ENCODE measurements around the gene AMBRA1.

Gene AMBRA1, protein sequence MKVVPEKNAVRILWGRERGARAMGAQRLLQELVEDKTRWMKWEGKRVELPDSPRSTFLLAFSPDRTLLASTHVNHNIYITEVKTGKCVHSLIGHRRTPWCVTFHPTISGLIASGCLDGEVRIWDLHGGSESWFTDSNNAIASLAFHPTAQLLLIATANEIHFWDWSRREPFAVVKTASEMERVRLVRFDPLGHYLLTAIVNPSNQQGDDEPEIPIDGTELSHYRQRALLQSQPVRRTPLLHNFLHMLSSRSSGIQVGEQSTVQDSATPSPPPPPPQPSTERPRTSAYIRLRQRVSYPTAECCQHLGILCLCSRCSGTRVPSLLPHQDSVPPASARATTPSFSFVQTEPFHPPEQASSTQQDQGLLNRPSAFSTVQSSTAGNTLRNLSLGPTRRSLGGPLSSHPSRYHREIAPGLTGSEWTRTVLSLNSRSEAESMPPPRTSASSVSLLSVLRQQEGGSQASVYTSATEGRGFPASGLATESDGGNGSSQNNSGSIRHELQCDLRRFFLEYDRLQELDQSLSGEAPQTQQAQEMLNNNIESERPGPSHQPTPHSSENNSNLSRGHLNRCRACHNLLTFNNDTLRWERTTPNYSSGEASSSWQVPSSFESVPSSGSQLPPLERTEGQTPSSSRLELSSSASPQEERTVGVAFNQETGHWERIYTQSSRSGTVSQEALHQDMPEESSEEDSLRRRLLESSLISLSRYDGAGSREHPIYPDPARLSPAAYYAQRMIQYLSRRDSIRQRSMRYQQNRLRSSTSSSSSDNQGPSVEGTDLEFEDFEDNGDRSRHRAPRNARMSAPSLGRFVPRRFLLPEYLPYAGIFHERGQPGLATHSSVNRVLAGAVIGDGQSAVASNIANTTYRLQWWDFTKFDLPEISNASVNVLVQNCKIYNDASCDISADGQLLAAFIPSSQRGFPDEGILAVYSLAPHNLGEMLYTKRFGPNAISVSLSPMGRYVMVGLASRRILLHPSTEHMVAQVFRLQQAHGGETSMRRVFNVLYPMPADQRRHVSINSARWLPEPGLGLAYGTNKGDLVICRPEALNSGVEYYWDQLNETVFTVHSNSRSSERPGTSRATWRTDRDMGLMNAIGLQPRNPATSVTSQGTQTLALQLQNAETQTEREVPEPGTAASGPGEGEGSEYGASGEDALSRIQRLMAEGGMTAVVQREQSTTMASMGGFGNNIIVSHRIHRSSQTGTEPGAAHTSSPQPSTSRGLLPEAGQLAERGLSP (N-terminal part only)

DNA sequence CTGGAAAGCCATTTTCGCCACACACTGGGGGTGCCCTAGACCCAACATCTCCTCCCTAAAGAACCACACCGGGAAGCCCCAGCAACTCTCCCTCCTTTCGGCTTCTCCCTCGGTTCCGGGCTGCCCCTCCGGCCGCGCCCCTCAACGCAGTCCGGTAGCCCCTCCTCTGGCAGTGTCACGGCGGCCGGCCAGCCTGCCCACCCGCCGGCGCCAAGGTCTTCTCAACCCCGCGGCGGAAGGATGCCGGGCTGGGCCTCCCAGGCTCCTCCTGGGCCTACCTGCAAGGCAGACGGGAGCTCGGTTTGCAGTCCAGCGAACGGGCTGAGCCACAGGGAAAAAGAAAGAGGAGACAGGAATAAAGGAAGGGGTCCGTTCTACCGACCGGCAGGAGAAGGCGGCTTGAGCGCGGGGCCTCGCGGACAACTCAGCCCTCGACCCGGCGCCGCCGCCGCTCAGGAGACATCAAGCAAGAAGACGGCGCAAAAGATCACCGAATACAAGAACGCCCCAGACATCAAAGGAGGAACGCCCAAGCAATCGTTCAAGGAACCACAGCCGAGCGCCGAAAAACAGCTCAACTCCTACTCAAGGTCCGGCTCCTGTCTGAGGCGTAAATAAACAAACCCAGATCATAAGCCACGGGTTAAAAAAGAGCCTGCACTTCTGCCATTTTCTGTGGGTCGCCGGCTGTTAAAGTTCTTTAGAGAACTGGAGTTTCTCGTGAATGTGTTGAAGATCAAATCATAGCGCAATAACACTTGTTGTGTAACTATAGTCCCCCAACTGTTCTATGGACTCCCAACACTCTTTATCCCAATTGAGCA, at the start of gene AMBRA1:
TSS of gene AMBRA1 (minus strand) at position 474 of the 824 bp plus-strand sequence. CDS start 45,643 bp downstream, outside the sequence.
- DNase-seq, result peak; percentile 78

DNA sequence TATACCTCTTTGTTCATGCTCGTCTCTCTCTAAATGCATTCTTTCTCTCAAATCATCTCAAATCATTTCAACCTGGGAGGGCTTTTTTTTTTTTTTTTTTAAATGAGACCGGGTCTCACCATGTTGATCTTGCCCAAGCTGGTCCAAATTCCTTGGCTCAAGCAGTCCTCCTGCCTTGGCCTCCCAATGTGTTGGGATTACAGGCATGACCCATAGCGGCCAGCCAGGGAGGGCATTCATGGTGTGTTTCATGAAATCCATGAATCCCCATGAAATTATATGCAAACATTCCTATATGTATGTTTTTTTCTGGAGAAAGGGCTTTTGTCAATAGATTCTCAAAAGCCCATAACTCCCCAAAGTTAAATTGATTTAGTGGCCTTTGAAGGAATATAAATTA, 49.7 kb upstream of the AMBRA1 start:
- DNase-seq, result no peak

GRCh38 chr11:46642627-46643335, 49.0 kb upstream of the AMBRA1 start:
- DNase-seq, result no peak

DNA sequence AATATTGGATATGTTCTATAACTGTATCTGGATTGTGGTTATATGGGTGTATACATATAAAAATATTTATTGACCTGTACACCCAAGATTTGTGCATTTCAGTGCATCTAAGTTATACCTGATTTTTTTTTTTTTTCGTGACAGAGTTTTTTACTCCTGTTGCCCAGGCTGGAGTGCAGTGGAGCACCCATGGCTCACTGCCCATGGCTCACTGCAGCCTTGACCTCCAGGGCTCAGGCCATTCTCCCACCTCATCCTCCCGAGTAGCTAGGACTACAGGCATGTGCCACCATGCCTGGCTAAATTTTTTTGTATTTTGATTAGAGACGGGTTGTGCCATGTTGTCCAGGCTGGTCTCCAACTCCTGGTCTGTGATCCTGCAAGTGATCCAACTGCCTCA, 47.8 kb upstream of the AMBRA1 start:
- DNase-seq, result no peak

- DNase-seq, result no peak
These were observed 46.4 kb upstream of the AMBRA1 start for GRCh38 chr11:46640036-46640788.

DNA sequence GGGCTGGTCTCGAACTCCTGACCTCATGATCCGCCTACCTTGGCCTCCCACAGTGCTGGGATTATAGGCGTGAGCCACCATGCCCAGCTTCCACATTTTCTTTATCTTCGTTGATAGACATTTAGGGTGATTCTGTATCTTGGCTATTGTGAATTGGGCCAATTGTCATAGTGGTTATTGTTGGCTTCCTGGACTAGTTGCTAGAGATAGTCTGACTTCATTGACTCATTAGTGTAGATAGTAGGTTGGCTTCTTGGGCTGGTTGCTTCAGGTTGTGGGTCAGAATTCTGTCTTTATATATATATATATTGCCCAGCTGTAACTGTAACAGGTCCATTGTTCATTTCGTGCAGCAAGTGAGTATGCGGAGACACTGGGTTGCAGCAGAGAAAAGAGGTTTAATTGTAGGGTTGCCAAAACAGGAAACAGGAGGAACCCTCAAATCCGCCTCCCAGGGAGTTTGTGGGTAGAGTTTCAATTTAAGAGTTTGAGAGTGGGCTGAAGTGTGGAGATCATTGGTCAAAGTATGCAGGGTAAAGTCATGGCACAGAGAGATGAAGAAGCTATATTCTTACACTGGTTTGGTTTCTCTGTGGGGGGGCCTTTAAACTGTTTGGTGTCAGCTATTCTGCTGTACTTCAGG, 45.5 kb upstream of the AMBRA1 start:
- no peak for DNase-seq

DNA sequence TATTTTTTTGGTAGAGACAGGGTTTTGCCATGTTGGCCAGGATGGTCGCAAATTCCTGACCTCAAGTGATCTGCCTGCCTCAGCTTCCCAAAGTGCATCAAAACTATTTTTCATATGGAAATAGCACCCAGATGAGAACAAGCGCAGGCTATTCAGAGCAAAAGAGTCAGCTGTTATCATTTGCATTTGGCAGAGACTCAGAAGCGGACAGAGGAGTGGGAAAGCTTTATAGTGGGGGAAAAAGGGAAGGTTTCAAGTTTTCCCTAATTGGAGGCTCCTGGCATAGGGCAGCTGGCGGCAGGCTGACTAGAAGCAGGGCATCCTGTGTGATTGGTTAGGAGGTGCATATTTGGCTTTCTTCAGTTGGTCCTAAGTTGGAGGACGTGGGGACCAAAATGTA, 43.7 kb upstream of the AMBRA1 start:
- no peak for DNase-seq

DNA sequence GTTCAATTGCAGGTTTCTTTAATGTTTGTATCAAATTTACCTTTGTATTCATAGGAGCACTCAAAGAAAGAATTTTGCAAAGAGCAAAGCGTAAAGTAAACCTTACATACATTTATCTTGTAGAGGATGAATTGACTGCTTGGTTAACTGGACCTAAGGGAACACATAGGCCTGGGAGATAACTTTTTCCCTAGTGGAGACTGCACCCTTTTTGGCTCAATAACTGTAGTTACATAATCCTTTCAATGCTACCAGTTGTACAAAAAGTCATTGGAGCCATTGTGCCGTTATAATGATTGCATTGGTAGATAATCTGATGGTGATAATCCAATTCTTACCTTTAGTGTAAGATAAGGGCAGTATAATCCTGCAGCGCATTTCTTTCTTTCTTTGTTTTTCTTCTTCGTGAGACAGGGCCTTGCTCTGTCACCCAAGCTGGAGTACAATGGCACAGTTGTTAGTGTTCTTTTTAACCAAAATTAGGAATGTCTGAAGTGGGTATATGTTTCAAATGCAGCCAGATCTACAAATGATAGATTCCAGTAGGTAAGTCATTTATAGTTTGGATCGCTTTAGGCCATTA, 41.8 kb upstream of the AMBRA1 start:
- DNase-seq, result no peak

- DNase-seq, result no peak
These were observed 39.7 kb upstream of the AMBRA1 start for GRCh38 chr11:46633291-46634217.

DNA sequence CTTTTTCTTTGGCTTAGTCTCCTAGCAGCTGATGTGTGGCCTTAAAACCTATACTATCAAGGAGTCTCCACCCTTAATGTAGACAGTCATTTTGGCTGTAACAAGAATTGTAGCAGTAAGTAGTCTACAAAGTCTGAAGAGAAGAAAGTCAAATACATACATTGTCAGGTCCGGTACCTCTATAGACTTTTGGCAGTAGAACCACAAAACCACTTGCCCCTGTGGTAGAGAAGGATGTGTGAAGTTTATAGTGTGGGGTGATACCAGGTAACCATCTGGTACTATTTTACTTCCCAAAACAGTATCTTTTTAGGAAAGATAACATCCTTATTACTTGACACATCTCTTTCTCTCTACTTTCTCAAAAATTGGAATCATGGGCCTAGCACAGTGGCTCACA, 38.7 kb upstream of the AMBRA1 start:
- DNase-seq, result no peak

GRCh38 chr11:46631676-46632075, 37.9 kb upstream of the AMBRA1 start:
- DNase-seq, result no peak

GRCh38 chr11:46630237-46630636, 36.4 kb upstream of the AMBRA1 start:
- DNase-seq, result no peak

GRCh38 chr11:46628961-46629360, 35.1 kb upstream of the AMBRA1 start:
- DNase-seq, result no peak

DNA sequence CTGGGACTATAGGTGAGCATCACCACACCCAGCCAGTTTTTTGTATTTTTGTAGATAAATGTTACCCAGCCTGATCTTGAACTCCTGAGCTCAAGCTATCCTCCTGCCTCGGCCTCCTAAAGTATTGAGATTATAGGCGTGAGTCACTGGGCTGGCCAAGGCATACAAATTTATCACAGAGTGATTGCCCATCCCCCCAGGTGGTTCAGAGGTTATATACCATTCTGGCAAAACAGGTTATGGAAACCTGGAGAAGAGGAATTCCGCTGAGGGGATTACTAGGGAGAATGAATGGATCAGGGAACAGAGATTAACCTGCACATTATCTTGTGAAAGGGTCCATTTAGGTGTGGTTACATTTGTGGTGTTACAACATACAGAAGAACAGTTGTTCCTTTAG, 31.6 kb upstream of the AMBRA1 start:
- DNase-seq, result no peak

DNA sequence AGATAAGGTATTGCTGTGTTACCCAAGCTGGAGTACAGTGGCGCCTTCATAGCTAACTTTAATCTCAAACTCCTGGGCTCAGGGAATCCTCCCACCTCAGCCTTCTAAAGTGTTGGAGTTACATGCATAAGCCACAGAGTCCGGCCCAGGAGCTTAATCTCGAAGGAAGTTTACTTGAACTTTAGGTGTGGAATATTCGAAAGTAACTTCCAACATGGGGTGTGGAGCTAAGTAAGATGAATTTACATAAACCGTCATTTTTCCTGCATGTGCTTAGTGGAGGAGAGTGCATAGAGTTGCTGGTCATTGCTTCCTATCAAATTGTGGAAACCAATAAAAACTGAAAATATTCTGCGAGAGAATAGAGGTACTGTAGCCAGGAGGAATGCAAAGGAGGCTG, 25.0 kb upstream of the AMBRA1 start:
- DNase-seq, result no peak

GRCh38 chr11:46617972-46618314, 24.1 kb upstream of the AMBRA1 start:
- no peak for DNase-seq

GRCh38 chr11:46617134-46617971, 23.5 kb upstream of the AMBRA1 start, which contains the start of the genes ATG13 and HARBI1:
TSS of gene ATG13 (plus strand) at chr11:46617553. CDS start at chr11:46644292, 26,739 bp downstream.
TSS of gene HARBI1 (minus strand) at chr11:46617227. CDS start at chr11:46616237, 990 bp downstream.
- peak; percentile 90 for DNase-seq
